ENCODE data around the gene ATL3.
"Not testable (repeated sequence)": the region's sequence is repeated elsewhere in the genome, so short reads cannot be mapped to it uniquely, and the experiment has no call there.

ATL3 gene, protein sequence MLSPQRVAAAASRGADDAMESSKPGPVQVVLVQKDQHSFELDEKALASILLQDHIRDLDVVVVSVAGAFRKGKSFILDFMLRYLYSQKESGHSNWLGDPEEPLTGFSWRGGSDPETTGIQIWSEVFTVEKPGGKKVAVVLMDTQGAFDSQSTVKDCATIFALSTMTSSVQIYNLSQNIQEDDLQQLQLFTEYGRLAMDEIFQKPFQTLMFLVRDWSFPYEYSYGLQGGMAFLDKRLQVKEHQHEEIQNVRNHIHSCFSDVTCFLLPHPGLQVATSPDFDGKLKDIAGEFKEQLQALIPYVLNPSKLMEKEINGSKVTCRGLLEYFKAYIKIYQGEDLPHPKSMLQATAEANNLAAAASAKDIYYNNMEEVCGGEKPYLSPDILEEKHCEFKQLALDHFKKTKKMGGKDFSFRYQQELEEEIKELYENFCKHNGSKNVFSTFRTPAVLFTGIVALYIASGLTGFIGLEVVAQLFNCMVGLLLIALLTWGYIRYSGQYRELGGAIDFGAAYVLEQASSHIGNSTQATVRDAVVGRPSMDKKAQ

DNA sequence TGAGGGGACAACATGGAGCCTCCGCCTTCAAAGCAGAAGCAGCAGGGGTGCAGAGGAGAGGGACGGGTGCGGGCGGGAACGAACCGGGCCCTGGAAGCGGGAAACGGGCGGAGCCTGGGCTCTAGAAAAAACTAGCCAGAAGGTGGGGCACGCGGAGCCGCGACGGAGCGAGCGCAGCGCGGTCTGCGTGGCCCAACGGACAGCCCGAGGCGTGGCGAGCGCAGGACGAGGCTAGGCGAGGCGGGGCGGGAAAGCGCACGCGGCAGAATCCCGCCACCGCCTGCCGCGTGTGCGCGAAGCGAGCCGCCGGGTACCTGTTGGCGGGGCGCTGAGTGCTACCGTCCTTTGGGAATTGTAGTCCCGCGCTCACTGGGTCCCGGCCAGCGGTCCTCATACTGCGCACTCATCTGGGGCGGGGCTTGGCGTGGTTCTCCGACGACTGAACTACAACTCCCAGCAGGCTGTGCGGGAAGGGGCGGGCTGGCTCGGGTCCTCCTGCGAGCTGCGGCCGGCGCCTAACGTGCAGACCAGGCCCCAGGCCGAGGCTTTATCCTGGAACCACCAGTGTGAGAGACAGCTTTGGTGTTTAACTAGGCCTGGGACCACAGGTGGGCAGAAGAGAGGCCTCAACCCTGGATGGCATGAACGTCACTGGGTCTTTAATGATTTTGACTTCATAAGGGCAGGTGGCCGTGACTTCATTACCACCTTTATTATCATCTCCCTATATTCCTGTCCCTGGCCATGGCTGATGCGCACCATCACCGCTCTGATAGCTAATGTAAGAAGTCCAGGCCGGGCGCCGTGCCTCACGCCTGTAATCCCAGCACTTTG, at the start of gene ATL3:
Gene ATL3, minus strand, starts transcription at position 55 of the 834 bp plus-strand sequence. Its CDS starts 41 bp downstream, at position 14.
- DNase-seq (ENCODE audit: low read depth in 2 of 2), result peak; percentile 90 to 93

DNA sequence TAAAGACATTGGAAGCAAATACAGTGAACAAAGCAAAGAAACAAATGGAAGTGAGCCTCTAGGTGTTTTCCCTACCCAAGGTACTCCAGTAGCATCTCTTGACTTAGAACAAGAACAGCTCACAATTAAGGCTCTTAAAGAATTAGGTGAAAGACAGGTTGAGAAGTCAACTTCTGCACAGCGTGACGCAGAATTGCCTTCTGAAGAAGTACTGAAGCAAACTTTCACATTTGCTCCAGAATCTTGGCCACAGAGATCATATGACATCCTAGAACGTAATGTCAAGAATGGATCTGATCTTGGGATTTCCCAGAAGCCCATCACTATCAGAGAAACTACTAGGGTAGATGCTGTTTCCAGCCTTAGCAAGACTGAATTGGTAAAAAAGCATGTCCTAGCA, 49.4 kb upstream of the ATL3 start:
- no peak for DNase-seq (ENCODE audit: low read depth in 2 of 2)

DNA sequence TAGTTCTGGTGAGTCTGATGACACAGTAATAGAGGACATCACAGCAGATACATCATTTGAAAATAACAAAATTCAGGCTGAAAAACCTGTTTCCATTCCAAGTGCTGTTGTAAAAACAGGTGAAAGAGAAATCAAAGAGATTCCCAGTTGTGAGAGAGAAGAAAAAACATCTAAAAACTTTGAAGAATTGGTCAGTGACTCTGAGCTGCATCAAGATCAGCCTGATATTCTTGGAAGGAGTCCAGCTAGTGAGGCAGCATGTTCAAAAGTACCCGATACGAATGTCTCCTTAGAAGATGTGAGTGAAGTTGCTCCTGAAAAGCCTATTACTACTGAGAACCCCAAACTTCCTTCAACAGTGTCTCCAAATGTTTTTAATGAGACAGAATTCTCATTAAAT, 48.8 kb upstream of the ATL3 start:
- no peak for DNase-seq (ENCODE audit: low read depth in 2 of 2)

DNA sequence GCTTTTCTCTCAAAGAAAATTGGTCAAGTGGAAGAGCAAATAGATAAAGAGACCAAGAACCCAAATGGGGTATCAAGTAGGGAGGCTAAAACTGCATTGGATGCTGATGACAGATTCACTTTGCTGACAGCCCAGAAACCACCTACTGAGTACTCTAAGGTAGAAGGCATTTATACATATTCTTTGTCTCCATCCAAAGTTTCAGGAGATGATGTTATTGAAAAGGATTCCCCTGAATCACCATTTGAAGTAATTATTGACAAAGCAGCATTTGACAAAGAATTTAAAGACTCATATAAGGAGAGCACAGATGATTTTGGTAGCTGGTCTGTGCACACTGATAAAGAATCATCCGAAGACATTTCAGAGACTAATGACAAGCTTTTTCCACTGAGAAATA, 47.8 kb upstream of the ATL3 start:
- DNase-seq (ENCODE audit: low read depth in 2 of 2), result no peak

DNA sequence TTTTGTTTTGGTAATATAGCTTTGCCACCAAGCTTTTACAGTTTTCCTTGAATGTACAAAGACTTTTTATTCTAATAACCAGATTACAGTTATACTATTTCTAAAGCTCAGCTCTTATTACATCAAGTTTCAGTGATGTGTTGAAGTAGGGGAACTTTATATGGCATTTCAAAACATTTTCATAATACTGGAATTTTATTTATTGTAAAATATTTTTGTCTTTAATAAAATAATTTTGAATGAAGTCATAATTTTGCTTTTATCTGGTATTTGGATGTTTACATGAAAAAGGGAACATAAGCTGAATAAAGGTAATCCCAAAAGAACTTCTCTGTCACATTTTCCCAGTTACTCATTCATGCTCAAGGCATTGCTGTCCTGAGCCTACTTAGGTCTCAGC, 44.9 kb upstream of the ATL3 start:
- DNase-seq (ENCODE audit: low read depth in 2 of 2), result no peak

DNA sequence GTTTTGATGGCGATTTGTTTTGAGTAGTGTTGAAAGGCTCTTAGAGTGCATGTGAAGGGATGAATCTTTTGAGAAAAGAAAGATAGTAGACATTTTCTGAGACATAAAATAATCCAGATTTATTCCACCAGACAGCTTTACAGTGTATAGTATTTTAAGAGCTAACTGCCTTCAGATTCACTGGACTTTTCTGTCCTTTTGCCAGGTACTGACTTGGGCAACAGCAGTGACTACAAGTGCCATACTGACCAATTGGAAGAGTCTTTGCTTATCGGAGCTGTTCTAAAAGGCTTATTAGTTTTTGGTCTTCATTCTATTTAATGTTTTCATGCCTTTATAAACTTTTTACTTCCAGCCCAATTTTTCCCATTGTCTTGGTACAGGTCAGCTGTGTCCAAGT, 42.6 kb upstream of the ATL3 start:
- no peak for DNase-seq (ENCODE audit: low read depth in 2 of 2)

DNA sequence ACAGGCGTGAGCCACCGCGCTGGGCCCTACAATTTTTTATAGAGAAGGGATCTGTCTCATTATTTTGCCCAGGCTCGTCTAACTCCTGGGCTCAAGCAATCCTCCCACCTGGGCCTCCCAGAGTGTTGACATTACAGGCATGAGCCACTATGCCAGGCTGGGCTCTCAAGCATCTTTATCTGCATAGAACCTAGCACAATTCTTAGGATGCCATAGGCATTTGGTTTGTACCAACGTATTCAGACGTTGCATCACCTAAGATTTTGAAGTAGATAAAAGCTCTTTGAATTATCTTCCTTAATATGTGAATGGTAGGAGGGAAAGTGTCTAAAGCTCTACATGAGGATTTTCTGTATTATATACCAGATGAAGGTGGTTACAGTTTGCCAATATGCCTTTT, 40.7 kb upstream of the ATL3 start:
- no peak for DNase-seq (ENCODE audit: low read depth in 2 of 2)

DNA sequence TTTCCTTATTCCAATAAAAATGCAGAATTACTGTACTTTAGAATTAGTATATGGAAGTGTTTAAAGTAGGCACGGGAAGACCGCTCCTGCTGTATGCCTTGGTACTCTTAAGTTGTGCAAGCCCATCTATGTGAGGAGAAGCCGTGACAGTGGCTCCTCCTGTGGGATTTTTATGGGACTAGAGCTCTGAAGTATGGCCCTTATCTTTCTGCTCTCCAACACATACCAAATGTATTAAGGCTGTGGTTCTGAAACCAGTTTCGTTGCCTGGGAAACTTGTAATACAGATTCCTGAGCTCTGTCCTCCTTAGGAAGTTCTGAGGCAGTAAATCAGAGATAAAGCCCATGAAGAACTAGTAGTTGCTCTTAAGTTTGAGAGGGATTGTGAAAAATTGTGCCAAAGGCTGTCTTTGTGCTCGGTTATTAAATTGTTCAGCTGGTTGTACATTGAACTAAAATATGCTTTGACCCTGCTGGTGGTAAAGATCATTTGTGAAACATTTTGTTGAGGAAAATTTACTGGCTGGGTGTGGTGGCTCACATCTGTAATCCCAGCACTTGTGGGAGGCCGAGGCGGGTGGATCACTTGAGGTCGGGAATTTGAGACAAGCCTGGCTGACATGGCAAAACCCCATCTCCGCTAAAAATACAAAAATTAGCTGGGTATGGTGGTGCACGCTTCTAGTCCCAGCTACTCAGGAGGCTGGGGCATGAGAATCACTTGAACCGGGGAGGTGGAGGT, 39.5 kb upstream of the ATL3 start:
- DNase-seq (ENCODE audit: low read depth in 2 of 2), result no peak

DNA sequence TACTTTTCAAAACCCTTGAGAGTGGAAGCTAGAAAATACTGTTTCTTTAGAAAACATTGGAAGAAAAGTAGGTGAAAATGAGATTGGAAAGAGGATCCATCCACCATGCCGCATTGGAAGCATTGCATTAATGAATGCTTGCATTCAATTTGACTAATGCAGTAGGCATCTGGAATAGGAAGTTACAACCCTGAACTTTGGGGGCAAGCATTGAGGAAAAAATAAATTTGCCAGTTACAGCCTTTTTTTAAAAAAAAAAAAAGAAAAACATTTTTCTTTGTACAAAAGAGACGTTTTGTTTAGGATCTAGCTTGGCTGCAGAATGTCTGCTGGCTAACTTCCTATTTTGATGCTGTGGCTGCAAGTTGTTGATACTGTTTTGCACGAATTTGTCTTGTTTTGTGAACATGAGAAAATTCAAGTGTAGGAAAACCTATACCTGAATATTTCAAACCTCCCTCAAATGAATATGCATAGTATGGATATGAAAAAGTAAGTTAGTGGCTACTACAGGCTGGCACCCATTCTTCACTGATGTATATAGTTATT, 38.2 kb upstream of the ATL3 start:
- no peak for DNase-seq (ENCODE audit: low read depth in 2 of 2)

DNA sequence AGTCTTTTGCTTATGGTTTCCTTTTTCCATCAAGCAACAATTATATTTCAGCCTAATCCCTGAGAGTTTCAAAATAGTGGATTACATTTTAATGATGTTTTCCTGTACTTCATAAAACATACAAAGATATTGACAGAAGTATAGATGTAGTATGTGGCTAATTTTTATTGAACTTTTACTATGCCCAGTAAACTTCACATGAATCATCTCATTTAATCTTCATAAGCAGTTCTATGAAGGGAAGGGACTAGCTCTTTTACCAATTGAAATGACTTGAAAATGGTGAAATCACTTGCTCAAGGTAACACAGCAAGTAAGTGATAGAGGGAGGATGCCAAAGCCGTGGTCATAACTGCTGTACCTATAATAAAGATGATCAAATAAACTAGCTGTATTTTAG, 37.6 kb upstream of the ATL3 start:
- DNase-seq (ENCODE audit: low read depth in 2 of 2), result no peak

DNA sequence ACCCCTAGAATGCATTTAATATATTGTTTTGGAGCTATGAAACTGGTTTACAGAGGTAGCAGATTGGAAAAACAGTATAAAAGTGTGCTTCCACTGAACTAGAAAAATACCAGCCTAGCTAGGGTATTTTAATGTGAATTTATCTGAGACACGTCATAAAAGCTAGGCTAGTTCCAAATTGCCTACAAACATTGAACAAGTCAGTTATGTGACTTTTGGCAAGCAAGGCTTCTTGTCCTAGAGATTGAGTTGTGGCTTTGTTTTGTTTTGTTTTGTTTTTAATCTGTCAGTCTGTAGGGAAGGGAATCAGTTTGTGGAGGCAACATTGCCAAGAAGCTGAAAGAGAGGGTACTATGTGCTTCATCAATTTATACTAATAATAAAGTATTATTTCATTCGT, 34.4 kb upstream of the ATL3 start:
- DNase-seq (ENCODE audit: low read depth in 2 of 2), result no peak

DNA sequence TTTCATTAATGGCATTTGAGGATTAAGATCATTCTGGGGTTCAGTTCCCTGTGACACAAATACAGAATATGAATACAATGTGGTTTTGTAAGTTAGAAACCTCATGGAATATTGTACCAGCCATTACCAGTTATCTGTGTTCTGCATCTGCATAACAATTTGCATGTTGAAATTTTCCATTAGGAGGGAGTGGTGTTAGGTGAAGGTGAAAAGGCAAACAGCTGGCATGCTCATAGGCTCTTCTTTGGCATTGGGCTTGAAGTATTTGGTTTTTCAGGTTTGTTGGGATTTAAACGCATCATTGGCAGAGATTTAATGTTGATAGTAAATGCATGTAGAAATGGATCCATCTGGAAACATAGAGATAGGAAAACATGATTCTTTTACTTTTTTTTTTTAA, 28.7 kb upstream of the ATL3 start:
- no peak for DNase-seq (ENCODE audit: low read depth in 2 of 2)

DNA sequence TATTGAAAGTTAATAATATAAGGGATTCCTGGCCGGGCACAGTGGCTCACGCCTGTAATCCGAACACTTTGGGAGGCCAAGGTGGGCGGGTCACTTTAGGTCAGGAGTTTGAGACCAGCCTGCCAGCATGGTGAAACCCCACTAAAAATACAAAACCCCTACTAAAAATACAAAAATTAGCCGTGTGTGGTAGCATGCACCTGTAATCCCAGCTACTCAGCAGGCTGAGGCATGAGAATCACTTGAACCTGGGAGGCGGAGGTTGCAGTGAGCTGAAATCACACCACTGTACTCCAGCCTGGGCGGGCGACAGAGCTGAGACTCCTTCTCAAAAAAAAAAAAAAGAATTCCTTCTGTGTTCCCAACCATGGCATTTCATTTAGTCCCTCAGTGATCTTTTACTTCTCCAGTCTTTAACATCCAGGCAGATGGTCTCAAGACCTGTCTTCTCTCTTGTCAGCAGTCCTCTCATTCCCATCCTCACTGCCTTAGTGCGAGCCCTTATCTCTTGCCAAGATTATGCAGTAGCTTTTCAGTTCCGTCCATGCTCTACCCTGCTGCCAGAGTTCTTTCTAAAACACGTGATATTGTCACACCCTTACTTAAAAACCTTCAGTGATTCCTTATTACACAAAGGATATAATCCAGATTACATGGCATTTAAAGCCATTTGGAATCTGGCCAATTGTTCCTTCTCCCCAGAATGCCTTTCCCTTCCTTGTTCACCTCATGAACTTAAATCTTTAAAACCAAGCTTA, 28.0 kb upstream of the ATL3 start:
- no peak for DNase-seq (ENCODE audit: low read depth in 2 of 2)

DNA sequence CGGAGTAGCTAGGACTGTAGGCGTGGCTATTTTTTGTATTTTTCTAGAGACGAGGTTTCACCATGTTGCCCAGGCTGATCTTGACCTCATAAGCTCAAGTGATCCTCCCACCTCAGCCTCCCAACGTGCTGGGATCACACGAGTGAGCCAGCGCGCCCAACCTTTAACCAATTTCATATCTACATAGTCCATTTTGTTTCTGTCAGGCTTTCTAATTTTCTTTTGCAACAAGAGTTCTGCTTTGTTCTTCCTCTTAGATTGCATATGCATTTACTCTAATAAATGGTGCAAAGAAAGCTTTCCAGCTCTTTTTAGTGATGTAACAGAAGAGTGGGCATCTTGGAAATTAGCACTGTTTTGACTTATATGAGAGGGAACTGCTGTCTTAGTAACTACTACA, 23.4 kb upstream of the ATL3 start:
- DNase-seq (ENCODE audit: low read depth in 2 of 2), result no peak

DNA sequence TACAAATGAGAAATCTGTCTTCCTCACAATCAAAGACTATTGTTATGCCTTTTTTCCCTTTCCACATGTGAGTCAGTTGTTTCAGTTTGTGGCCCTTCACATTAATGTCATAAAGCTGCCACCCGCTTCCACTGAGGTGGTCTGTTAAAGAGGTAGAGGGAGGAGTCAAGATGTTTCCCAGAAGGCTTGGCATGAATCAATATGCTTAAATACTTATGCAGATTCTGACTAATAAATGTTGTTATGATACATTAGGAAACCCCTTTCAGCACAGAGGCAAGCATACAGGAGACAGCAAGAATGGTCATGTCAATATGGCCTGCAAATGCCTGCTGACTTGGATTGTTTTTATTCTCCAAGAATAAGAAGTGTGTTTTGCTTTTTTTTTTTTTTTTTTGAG, 16.7 kb upstream of the ATL3 start:
- peak in 1 of 2 donors; percentile 5 for DNase-seq (ENCODE audit: low read depth in 2 of 2)

DNA sequence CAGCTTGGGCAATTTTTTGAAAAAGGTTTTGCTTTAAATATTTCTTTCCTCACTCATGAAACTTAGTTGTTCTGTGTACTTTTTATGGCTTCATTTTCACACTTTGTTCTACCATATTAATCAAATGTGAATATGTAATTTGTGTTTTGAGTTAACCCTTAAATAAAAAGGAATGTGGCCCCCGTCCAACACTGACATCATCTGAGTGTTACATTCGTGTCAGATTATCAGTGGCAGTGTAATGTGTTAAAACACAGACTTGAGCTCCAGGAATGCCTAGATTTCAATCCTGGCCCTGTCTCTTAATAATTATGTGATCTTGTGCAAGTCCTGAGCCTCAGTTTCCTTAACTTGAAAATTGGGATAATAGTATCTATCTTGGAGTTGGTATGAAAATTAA, 15.8 kb upstream of the ATL3 start:
- DNase-seq (ENCODE audit: low read depth in 2 of 2), result no peak

DNA sequence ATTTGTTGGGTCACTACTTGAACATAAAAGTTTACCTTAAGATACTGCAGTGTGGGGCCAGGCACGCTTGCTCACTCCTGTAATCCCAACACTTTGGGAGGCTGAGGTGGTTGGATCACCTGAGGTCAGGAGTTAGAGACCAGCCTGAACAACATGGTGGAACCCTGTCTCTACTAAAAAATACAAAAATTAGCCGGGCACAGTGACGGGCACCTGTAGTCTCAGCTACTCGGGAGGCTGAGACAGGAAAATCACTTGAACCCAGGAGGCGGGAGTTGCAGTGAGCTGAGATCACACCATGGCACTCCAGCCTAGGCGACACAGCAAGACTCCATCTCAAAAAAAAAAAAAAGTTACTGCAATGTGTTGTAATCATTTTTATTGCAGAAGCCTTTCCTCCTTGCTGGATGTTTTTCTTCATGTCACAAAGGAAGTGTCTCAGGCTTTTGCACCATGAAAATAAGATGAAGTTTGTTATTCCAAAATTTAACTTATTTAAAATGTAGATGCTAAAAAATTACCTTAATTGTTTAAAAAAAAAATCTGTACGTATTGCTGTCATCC, 14.1 kb upstream of the ATL3 start:
- DNase-seq (ENCODE audit: low read depth in 2 of 2), result not testable (repeated sequence)

DNA sequence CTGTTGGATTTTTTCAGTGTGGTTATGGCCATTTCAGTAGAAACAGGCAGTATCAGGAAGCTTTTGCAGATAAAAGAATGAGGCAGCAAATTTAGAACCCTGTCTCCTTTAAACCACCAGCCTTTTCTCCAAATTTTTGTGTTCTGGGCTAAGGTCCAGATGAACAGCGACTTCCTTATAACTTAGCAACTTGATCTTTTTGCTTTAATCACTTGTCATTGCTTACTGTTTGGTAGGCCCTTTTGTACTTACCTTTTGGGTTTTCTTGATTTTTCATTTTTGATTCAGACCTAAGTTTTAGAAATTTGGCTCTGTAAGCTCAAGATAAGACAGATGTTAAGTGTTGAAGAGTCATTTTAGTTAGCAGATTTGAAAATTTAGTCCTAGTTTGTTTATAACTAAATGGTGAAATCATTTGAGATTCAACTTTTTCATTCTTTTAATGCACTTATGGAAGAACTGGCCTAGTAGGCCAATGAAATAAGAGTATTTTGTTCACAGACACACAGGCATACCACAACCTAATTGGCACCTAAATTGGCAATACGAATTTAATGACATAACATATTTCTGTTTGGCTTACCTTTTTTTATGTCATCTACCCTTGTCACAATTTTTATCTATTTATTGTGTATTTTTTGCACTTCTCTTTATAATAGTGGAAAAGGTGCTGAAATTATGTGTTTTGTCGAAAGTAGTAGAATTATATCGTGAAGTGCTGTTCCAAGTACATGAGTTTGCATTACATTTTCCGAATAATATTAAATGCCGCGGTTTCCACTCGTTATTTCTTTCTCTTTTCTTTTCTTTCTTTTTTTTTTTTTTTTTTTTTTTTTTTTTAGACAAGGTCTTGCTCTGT, 12.2 kb upstream of the ATL3 start:
- no peak for DNase-seq (ENCODE audit: low read depth in 2 of 2)

DNA sequence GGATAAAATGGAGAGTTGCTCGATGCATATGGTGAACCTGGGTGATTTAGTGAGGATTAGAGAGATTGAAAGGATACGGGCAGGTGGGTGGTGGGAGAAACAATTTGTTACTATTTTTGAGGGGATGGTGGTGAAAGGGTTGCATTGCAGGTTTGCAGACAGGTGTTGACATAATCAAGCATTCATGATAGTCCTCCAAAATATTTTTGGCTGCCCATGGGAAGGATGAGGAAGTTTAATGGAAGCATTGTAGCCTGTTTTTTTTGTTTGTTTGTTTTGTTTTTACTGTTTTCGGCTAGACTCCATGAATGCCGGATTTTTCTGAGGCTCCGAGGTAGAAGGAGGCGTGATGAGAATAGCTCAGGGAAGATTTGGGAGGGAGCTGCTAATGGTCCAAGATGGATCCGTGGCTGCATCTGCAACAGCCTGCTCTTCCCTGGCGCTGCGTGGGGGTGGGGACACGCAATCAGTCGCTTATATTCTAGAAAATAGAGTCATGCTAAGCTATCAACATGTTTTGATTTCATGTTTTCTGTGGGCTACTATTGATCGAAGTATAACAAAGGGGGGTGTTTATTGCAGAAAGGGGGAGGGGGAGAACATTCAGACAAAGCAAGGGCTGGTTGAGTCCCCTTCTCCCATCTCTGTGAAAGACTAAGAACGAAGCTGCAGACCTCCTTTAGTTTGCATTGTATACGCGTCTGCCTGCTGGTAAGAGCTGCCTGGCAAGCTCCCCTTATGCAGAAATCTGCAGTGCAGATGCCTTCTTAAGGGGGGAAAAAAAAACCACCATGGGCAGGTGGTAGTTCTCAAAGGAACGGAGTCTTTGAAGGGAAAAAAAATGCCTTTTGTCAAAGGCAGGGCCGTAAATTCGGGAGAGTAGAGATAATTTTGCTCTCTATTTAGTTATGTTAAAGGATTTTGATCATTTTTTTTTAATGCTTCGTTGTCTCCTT, 11.2 kb upstream of the ATL3 start:
- DNase-seq (ENCODE audit: low read depth in 2 of 2), result peak in 1 of 2 donors; percentile 6

Data from stimulated activated CD4-positive, alpha-beta T cell treated with anti-CD3 and anti-CD28 coated beads, Interleukin-4, amount 100 ng/mL, for 48 hours (primary cell).